Vagina (tissue), 2 donors: ENCODE measurements around the gene ZC3HAV1L.

Experiments
- CTCF ChIP-seq, 3 experiments: fragments of 450-650 bp in 2 of 3; fragments of 200-600 bp in 1 of 3; sonication (generic) in 1 of 3; IDR thresholded peaks; one replicate each; pipeline ENCODE4 v1.5.1; 2017 to 2019; ENCODE audit warnings: antibody characterized with exemption in 3 of 3, mild to moderate bottlenecking in 2 of 3, moderate library complexity in 2 of 3
- POLR2A ChIP-seq, 2 donors: fragments of 450-650 bp; IDR thresholded peaks; one replicate each; pipeline ENCODE4 v1.6.1; 2017; ENCODE audit warnings: antibody characterized with exemption in 2 of 2, mild to moderate bottlenecking in 2 of 2, moderate library complexity in 2 of 2

DNA sequence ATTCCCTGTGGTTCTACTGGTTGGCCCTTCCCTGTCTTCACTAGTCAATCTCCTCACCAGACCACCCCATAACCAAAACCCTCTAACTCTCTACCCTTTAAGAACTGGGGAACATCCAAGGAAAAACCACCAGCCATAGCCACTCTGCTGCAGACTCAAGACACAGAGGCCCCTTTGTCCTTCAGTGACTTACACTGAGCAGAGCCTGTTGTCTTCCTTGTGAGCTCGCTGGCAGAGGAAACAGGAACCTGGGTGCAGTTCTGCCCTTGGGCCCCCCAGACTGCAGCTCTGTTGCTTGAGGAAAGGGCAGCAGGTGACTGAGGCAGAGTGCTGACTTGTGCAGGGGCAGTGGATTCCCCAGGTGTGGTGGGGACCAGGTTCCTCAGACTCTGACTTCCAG, 43.1 kb upstream of the ZC3HAV1L start:
- TF ChIP-seq CTCF (IDR thresholded peaks at IDR 0.05), result no peak
- TF ChIP-seq POLR2A (IDR thresholded peaks at IDR 0.05), result no peak
